ENCODE data around the gene MAPKAPK2.

Gene MAPKAPK2

GRCh38 chr1:206705726-206706297 lies 21.1 kb downstream of the MAPKAPK2 start:
- Histone ChIP-seq H3K27ac (ENCODE audit: low read depth, low read length) (peak overlapping the region; percentile 72; the same call in 1 of the 2 replicates), H3K9ac (ENCODE audit: low read depth, low read length) (0 out of 2 replicates have a peak overlapping the region, but pooled peaks have one; percentile 45), H3K9me3 (ENCODE audit: insufficient read depth, low read depth, low read length) (no peaks in the 10 kb centered on the region), H3K36me3 (ENCODE audit: insufficient read depth, low read length) (no peaks in the 10 kb centered on the region), H3K27me3 (ENCODE audit: insufficient read depth, low read length) (no peaks in the 10 kb centered on the region), H3K4me1 (ENCODE audit: insufficient read depth, low read length) (peaks cover 72% of the 10 kb centered on the region), H3K4me3 (ENCODE audit: low read length) (no peak overlapping the region)
- 74% methylated on average over 7 of the region's 8 CpGs for WGBS

GRCh38 chr1:206706298-206706791 lies 21.6 kb downstream of the MAPKAPK2 start:
- Histone ChIP-seq H3K27ac (ENCODE audit: low read depth, low read length) (no peak overlapping the region), H3K27me3 (ENCODE audit: insufficient read depth, low read length) (no peaks in the 10 kb centered on the region), H3K9me3 (ENCODE audit: insufficient read depth, low read depth, low read length) (no peaks in the 10 kb centered on the region), H3K4me1 (ENCODE audit: insufficient read depth, low read length) (peaks cover 72% of the 10 kb centered on the region), H3K4me3 (ENCODE audit: low read length) (no peak overlapping the region), H3K36me3 (ENCODE audit: insufficient read depth, low read length) (no peaks in the 10 kb centered on the region), H3K9ac (ENCODE audit: low read depth, low read length) (no peak overlapping the region)
- WGBS: 49% methylated on average over 11 of the region's 11 CpGs

- no peak overlapping the region for H3K27ac ChIP-seq (ENCODE audit: low read depth, low read length)
Measured at GRCh38 chr1:206706806-206707366, 22.2 kb downstream of the MAPKAPK2 start.

GRCh38 chr1:206708058-206708457 lies 23.4 kb downstream of the MAPKAPK2 start:
- Histone ChIP-seq H3K27ac (ENCODE audit: low read depth, low read length) (no peak overlapping the region), H3K4me3 (ENCODE audit: low read length) (no peak overlapping the region), H3K9ac (ENCODE audit: low read depth, low read length) (no peak overlapping the region), H3K9me3 (ENCODE audit: insufficient read depth, low read depth, low read length) (no peaks in the 10 kb centered on the region), H3K36me3 (ENCODE audit: insufficient read depth, low read length) (no peaks in the 10 kb centered on the region), H3K27me3 (ENCODE audit: insufficient read depth, low read length) (no peaks in the 10 kb centered on the region), H3K4me1 (ENCODE audit: insufficient read depth, low read length) (peaks cover 58% of the 10 kb centered on the region)
- 34% methylated on average over 2 of the region's 2 CpGs for WGBS

More at GRCh38 chr1:206706806-206707366, 22.2 kb downstream of the MAPKAPK2 start:
- peaks cover 70% of the 10 kb centered on the region for H3K4me1 ChIP-seq (ENCODE audit: insufficient read depth, low read length)
- H3K4me3 ChIP-seq (ENCODE audit: low read length): no peak overlapping the region
- 93% methylated on average over 8 of the region's 8 CpGs for WGBS
- H3K27me3 ChIP-seq (ENCODE audit: insufficient read depth, low read length): no peaks in the 10 kb centered on the region
- no peak overlapping the region for H3K9ac ChIP-seq (ENCODE audit: low read depth, low read length)
- H3K36me3 ChIP-seq (ENCODE audit: insufficient read depth, low read length): no peaks in the 10 kb centered on the region
- no peaks in the 10 kb centered on the region for H3K9me3 ChIP-seq (ENCODE audit: insufficient read depth, low read depth, low read length)

DNA sequence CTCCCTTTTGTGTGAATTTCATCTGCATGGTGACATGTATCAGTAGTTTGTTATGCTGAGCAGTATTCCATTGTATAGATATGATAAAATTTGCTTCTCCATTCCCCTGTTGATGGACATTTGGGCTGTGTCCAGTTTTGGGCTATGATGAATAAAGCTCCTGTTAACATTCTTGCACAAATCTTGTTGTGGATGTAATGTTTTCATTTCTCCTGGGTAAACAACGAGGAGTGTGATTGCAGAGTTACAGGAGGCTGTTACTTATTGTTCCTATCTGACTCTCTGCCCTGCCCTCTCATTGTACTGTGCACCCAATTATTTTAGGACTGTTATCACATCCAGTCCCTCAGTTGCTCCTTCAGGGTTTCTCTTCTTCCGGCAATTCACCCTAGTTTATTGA lies 24.2 kb downstream of the MAPKAPK2 start:
- no peak overlapping the region for H3K27ac ChIP-seq (ENCODE audit: low read depth, low read length)
- H3K9ac ChIP-seq (ENCODE audit: low read depth, low read length): no peak overlapping the region
- no peaks in the 10 kb centered on the region for H3K36me3 ChIP-seq (ENCODE audit: insufficient read depth, low read length)
- H3K9me3 ChIP-seq (ENCODE audit: insufficient read depth, low read depth, low read length): no peaks in the 10 kb centered on the region
- no peaks in the 10 kb centered on the region for H3K27me3 ChIP-seq (ENCODE audit: insufficient read depth, low read length)
- H3K4me1 ChIP-seq (ENCODE audit: insufficient read depth, low read length): peaks cover 51% of the 10 kb centered on the region
- 75% methylated on average over 2 of the region's 2 CpGs for WGBS
- H3K4me3 ChIP-seq (ENCODE audit: low read length): no peak overlapping the region

DNA sequence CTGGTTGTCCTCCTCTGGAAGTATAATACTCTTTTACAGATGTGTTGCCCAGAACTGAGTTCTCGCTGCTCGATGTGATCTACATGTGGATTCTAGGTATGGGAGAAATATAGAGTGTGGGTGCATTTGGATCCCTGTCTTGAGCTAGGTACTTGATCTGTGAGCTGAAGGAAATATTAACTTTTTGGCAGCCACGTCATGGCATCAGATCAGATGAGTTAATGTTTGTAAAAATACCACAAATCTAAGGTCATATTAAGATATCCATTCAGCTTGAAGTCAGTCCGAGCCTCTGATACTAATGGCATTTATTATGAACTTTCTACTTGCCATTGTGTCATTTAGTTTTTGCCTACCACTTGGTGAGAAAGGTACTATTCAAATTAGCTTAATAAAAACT lies 24.6 kb downstream of the MAPKAPK2 start:
- Histone ChIP-seq H3K27ac (ENCODE audit: low read depth, low read length) (no peak overlapping the region), H3K27me3 (ENCODE audit: insufficient read depth, low read length) (no peaks in the 10 kb centered on the region), H3K36me3 (ENCODE audit: insufficient read depth, low read length) (no peaks in the 10 kb centered on the region), H3K9me3 (ENCODE audit: insufficient read depth, low read depth, low read length) (no peaks in the 10 kb centered on the region), H3K4me1 (ENCODE audit: insufficient read depth, low read length) (peaks cover 50% of the 10 kb centered on the region), H3K9ac (ENCODE audit: low read depth, low read length) (no peak overlapping the region), H3K4me3 (ENCODE audit: low read length) (no peak overlapping the region)
- whole genome bisulfite sequencing: 93% methylated on average over 3 of the region's 4 CpGs

DNA sequence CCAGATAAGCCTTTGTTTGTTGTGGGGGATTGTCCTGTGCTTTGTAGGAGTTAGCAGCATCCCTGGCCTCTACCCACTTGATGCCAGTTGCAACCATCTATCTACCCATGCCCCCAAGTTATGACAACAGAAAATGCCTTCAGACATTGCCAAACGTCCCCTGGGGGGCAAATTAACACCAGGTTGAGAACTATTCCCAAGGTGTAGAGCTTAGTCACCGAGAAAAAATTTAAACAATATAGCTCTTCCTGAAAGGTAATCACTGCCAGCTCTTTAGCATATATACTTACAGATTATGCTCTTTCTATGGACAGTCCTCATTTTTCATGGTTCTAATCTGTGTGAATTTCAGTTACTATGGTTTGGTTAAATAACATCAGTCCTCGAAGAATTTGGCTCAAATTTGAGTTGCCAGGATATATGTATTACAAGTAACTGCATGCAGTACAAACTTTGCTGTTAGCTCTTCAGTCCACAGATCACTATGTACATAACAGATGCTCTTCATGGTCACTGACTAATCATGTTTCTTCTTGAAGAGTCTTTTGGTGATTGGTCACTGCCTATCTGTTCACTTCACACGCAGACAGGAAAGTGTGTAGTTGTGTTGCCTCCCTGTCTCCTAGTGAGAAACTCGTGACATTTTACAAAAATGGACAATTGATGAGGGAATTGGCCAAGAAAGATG lies 25.2 kb downstream of the MAPKAPK2 start:
- H3K9me3 ChIP-seq (ENCODE audit: insufficient read depth, low read depth, low read length): no peaks in the 10 kb centered on the region
- H3K9ac ChIP-seq (ENCODE audit: low read depth, low read length): no peak overlapping the region
- WGBS: 81% methylated on average over 5 of the region's 5 CpGs

DNA sequence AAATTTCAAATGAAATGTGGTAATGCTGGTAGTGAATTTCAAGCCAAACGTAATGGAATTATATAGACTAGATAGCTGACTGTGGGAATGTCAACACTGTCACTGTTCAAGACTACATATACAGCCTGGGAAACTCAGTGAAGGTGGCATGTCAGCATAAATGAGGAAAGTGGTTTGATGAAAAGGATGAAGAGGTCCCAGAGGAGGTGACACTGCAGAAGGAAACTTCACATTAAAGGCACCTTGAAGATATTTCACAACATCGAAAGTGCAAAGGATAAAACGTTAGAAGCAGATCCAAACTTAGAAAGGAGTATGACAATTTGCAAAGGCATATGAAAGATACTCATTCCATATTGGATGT lies 25.7 kb downstream of the MAPKAPK2 start:
- 62% methylated on average over 3 of the region's 3 CpGs for WGBS
- no peak overlapping the region for H3K9ac ChIP-seq (ENCODE audit: low read depth, low read length)

More for the DNA sequence above, 25.2 kb downstream of the MAPKAPK2 start:
- H3K4me3 ChIP-seq (ENCODE audit: low read length): no peak overlapping the region
- H3K27me3 ChIP-seq (ENCODE audit: insufficient read depth, low read length): no peaks in the 10 kb centered on the region
- H3K36me3 ChIP-seq (ENCODE audit: insufficient read depth, low read length): no peaks in the 10 kb centered on the region
- H3K4me1 ChIP-seq (ENCODE audit: insufficient read depth, low read length): peaks cover 44% of the 10 kb centered on the region
- H3K27ac ChIP-seq (ENCODE audit: low read depth, low read length): no peak overlapping the region

GRCh38 chr1:206713070-206713469 lies 28.4 kb downstream of the MAPKAPK2 start:
- H3K9me3 ChIP-seq (ENCODE audit: insufficient read depth, low read depth, low read length): no peaks in the 10 kb centered on the region
- H3K9ac ChIP-seq (ENCODE audit: low read depth, low read length): no peak overlapping the region
- H3K4me3 ChIP-seq (ENCODE audit: low read length): no peak overlapping the region
- H3K4me1 ChIP-seq (ENCODE audit: insufficient read depth, low read length): peaks cover 12% of the 10 kb centered on the region
- no peaks in the 10 kb centered on the region for H3K27me3 ChIP-seq (ENCODE audit: insufficient read depth, low read length)
- no peak overlapping the region for H3K27ac ChIP-seq (ENCODE audit: low read depth, low read length)
- H3K36me3 ChIP-seq (ENCODE audit: insufficient read depth, low read length): no peaks in the 10 kb centered on the region
- 91% methylated on average over 4 of the region's 4 CpGs for WGBS

More for the DNA sequence above, 25.7 kb downstream of the MAPKAPK2 start:
- Histone ChIP-seq H3K4me3 (ENCODE audit: low read length) (no peak overlapping the region), H3K27ac (ENCODE audit: low read depth, low read length) (no peak overlapping the region), H3K4me1 (ENCODE audit: insufficient read depth, low read length) (peaks cover 38% of the 10 kb centered on the region), H3K9me3 (ENCODE audit: insufficient read depth, low read depth, low read length) (no peaks in the 10 kb centered on the region), H3K27me3 (ENCODE audit: insufficient read depth, low read length) (no peaks in the 10 kb centered on the region), H3K36me3 (ENCODE audit: insufficient read depth, low read length) (no peaks in the 10 kb centered on the region)

DNA sequence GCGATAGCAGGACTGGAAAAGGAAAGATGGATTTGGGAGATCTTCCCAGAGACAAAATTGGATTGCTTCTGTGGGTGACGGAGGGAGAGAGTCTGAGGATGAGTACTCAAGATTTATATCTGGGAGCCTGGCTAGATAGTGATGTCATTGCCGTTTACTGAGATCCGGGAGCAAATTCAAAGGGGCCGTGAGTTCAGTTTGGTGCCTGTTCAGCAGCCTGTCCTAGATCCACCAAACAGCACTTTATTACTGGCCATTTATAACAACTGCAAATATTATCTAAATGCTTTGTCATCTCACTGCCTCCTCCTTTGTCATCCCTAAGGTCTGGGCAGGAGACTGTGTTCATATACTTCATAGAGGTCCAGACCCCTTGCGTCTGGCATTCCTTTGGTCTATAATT lies 29.2 kb downstream of the MAPKAPK2 start:
- no peaks in the 10 kb centered on the region for H3K27me3 ChIP-seq (ENCODE audit: insufficient read depth, low read length)
- no peaks in the 10 kb centered on the region for H3K36me3 ChIP-seq (ENCODE audit: insufficient read depth, low read length)
- H3K4me3 ChIP-seq (ENCODE audit: low read length): no peak overlapping the region
- no peak overlapping the region for H3K27ac ChIP-seq (ENCODE audit: low read depth, low read length)
- 91% methylated on average over 6 of the region's 6 CpGs for WGBS
- H3K9ac ChIP-seq (ENCODE audit: low read depth, low read length): no peak overlapping the region
- H3K4me1 ChIP-seq (ENCODE audit: insufficient read depth, low read length): peaks cover 9% of the 10 kb centered on the region
- no peaks in the 10 kb centered on the region for H3K9me3 ChIP-seq (ENCODE audit: insufficient read depth, low read depth, low read length)

- Histone ChIP-seq H3K4me1 (ENCODE audit: insufficient read depth, low read length) (peaks cover 7% of the 10 kb centered on the region), H3K9me3 (ENCODE audit: insufficient read depth, low read depth, low read length) (no peaks in the 10 kb centered on the region), H3K36me3 (ENCODE audit: insufficient read depth, low read length) (no peaks in the 10 kb centered on the region), H3K27ac (ENCODE audit: low read depth, low read length) (no peak overlapping the region), H3K9ac (ENCODE audit: low read depth, low read length) (no peak overlapping the region), H3K27me3 (ENCODE audit: insufficient read depth, low read length) (no peaks in the 10 kb centered on the region), H3K4me3 (ENCODE audit: low read length) (no peak overlapping the region)
- WGBS: 85% methylated on average over 8 of the region's 9 CpGs
Measured at GRCh38 chr1:206714331-206715058, 29.8 kb downstream of the MAPKAPK2 start.

Measured in HUES64 (cell line).